ENCODE results near the gene IGDCC3. TPM values are rescaled to one million over a fixed set of nuclear protein-coding genes. Genes with fewer than 3 reads are reported as not detected.
A peak's percentile ranks its signal among the peaks of the same experiment; 100 is the strongest.
"Not testable (repeated sequence)": the region's sequence is repeated elsewhere in the genome, so short reads cannot be mapped to it uniquely, and the experiment has no call there.

The IGDCC3 gene
- total RNA-seq, 1 experiment from 2014 or later, result not detected

DNA sequence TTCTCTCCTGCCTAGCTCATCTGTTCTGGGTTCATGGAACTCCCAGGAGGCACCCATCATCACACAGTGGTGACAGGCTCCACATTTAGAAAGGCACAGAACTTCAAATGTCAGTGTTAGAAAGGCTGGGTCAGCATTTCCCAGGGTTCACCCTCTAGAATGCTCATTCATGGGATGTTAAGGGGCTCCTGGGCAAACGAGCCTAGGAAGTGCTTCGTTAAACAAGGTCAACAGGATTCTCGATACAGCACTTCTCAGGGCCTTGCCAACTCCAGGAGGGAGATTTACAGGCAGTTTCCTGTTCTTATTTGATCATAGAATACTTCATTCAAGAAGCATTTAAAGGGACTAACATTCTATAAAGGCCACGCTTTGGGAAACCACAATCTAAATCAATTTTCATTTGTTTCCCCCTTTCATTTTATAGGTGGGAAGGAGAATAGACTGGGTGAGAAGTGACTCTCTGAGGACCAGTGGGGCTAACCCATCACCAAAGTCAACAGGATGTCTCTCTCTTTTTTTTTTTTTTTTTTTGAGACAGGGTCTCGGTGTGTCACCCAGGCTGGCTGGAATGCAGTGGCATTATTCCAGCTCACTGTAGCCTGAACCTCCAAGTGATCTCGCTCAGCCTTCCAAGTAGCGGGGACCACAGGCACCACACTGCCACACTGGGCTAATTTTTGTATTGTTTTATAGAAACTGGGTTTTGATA is 30.7 kb upstream of the IGDCC3 start:
- DNase-seq (ENCODE audit: extremely low read depth, low read depth), result no peak

DNA sequence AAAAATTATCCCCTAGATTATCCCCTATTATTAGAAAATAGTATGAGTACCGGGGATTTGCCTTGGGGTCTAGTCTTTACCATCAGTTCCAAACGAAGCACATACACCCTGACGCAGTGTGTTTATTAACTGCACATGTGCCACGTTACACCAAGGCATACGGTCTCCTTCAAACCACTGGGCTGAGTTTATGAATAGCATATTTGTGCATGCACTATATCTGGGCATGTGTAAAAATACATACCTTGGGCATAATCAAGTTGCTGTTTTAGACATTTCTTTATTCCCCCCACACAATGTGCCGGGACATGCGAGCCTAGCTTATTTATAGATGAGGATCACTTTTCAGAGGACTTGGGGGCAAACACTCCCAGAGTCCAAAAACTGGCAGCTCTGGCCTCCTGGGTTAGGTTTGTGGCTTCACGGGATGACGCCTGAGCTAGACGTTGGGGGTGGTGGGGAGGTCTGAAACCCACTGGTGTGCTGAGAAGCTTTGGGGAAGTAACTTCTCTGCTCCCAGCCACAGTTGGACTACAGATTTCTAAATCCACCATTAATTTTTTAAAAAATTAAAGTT is 28.7 kb upstream of the IGDCC3 start:
- no peak for DNase-seq (ENCODE audit: extremely low read depth, low read depth)

DNA sequence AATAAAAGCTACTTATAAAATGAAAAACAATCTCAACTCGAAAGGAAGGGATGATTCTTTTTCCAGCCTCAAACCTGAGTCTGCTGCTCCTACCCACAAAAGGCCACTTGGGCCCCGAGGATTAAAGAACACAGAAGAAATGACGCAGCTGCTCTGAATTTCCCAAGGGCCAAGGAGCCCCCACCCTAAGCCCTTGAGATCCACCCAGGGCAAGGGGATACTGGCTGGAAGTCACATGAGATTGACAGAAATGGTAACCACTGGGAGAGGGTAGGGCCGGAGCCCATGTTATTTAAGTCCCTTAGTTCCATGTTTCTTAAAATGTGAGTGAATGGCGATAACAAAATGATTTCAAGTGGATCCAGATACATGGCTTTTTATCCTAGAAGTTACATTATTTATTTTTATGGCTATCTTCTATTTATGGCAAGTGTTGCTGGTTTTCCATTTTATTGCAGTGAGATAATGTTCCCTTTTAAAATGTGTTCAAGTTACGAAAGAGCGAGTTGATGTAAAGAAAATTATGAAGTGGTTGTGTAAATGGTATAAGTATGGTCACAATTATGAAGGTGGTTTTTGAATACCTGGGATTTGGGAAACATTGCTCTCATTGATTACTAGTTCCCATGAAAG is 28.1 kb upstream of the IGDCC3 start:
- no peak for DNase-seq (ENCODE audit: extremely low read depth, low read depth)

DNA sequence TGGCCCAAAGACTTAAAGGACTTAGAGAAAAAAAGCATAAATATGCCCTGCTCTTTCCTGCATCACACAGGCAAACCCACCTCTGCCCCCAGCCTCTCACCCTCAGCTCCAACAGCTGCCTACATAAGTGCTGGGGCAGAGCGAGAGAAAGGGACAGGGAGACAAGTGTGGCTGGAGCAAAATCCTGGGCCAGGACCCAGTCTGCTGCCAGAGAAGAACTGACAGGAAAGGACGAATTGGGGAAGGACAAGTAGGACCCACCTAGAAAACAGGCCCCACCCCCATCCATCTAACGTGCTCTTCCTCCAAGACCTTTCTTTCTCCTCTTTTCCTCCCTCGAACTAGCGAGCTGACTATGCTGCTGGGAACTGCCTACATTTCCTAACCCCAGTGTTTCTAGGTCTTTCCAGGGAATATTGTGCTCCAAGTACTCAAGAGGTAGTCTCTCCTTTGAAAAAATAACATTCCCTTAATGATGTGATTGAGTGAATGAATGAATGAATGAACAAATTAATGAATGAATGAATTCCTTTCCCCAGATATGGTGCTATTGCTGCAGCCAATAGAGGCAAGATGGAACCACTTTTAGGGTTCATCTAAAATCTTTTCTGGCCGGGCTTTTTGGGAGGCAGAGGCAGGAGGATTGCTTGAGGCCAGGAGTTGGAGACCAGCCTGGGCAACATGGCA is 26.5 kb upstream of the IGDCC3 start:
- no peak for DNase-seq (ENCODE audit: extremely low read depth, low read depth)

DNA sequence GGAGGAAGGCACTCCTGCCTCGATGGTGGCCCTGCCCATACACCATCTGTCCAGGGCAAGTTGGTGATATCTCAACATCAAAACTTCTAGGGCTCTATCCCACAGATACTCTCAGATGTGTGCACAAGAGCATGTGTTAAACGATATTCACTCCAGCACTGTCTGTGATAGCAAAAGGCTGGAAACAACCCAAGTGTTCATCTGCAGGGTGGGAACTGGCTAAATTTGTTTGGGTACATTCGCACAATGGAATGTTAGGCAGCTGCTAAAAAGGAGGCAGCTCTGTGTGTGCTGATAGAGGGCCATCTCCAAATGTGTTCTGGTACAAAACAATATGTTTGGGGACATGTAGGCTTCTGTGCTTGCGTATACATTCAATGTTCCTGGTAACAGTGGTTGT is 25.2 kb upstream of the IGDCC3 start:
- DNase-seq (ENCODE audit: extremely low read depth, low read depth), result no peak

DNA sequence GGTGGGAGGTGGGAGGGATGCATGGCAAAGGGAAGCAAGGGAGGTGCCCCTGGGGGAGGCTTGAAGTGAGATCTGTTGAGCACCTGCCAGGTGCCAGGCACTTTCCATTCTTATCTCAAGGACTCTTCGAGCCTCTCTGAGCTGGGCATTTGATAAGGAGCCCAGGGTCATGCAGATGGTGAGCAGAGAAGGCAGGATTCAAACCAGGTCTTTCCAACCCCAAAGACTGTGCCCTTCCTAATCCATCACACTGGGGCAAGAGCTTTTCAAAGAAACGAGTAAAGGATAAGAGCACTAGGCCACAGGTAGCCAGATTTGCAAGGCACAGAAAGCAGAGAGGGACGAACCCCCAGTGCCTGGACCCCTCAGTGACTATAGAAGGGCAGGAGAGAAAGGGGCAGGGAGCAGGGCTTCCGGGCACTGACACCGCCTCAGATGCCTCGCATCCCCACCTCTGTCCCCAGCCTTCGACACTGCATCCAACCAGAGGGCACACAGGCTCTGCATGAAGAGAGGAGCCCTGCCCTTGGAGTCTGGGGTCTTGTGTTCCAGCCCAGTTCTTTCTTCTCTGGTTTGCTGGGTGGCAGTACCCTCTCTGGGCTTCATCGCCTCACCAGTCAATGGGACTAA is 23.9 kb upstream of the IGDCC3 start:
- no peak for DNase-seq (ENCODE audit: extremely low read depth, low read depth)

DNA sequence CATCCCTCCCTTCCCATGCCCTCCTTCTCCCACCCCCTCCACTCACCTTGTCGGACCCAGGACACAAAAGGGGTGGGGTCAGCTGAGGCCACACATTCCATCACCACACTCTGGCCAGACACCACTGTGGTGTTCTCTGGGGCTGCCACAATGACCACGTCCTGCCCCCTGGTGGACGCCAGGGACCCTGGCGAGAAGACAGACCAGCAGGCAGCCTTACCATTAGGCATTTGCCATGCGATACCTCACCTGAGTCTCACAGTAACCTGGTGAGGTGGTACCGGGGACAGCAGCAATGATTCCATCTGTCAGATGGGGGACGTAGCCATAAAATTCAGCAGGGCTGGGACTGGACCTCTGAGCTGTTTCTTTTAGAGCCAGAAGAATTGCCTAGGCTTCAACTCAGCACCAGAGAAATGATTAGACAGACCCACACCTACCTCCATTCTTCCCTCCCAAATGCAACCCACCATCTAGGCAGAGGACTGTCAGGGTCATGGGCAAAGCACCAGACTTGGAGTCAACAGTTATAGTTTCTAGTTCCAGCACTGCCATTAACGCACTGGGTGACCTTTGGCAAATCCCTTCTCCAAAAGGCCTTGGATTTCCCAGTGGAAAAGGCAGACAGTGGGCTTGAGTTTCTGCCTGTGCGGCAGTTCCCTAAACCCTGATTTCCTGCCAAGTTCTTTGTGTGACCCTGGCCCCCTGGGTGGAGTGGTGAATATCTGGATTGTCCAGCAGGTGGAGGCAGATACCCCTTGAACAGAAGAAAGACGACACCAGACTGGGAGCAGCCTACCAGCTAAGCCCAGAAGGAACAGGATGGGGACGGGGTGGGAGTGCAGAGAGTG is 23.2 kb upstream of the IGDCC3 start:
- peak; percentile 61 for DNase-seq (ENCODE audit: extremely low read depth, low read depth)

DNA sequence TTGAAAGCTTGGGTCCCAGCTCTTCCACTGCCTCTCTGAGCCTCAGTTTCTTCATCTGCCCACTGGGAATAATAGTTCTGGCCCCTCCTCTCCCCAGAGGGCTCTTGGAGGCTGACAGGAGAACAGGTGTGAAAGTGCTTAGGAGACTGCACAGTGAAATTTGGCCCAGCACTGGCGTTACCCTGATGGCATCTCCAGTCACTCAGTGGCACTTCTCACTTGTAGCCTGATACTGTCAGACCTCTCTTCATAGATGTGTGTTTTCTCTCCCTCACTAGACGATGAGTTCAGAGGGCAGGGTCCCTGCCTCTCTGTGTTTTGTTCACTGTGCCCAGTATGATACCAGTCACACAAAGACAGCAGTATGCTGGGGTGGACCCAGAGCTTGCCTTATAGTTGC is 22.2 kb upstream of the IGDCC3 start:
- no peak for DNase-seq (ENCODE audit: extremely low read depth, low read depth)

DNA sequence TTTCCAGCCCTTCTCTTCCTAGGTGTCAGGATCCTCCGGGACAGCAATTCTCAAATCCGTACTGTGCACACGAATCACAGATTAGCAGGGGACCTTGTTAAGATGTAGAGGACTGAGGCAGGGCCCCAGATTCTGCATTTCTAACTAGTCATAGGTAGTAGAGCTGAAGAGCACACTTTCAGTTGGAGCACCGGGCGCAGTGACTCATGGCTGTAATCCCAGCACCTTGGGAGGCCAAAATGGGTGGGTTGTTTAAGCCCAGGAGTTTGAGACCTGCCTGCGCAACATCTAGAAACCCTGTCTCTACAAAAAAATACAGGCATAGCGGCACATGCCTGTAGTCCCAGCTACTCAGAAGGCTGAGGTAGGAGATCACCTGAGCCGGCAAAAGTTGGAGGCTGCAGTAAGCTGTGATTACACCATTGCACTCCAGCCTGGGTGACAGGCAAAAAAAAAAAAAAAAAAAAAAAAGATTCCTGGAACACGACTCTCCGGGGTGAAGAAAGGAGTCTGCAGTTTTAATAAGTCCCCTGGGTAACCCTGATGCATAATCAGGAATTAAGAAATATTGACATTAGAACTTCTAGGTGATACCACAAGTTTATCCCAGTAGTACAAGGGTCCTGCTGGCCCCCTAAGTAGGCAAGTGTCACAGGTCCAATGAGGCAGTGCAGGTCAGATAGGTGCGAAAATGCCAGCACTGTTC is 21.4 kb upstream of the IGDCC3 start:
- no peak for DNase-seq (ENCODE audit: extremely low read depth, low read depth)

DNA sequence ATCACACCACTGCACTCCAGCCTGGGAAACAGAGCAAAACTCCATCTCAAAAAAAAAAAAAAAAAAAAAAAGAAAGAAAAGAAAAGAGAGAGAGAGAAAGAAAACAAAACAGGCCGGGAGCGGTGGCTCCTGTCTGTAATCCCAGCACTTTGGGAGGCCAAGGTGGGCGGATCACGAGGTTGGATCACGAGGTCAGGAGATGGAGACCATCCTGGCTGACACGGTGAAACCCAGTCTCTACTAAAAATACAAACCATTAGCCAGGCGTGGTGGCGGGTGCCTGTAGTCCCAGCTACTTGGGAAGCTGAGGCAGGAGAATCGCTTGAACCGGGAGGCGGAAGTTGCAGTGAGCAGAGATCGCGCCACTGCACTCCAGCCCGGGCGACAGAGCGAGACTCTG is 20.7 kb upstream of the IGDCC3 start:
- DNase-seq (ENCODE audit: extremely low read depth, low read depth), result not testable (repeated sequence)

DNA sequence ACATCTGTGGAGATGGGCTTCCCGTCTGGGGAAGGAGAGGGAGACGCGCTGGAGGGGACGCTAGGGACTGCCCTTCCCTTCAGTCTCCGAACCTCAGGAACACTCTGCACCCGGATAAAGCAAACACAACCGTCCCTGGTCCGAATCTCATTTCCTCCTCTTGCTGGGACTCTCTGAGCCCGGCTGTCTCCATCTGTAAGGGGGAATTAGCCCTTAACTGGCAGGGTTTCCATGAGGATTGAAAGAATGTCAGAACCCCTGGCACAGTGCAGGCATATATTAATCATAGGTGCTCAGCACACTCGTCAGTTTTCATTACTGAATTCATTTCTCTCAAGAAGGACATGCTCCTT is 19.1 kb upstream of the IGDCC3 start:
- no peak for DNase-seq (ENCODE audit: extremely low read depth, low read depth)

DNA sequence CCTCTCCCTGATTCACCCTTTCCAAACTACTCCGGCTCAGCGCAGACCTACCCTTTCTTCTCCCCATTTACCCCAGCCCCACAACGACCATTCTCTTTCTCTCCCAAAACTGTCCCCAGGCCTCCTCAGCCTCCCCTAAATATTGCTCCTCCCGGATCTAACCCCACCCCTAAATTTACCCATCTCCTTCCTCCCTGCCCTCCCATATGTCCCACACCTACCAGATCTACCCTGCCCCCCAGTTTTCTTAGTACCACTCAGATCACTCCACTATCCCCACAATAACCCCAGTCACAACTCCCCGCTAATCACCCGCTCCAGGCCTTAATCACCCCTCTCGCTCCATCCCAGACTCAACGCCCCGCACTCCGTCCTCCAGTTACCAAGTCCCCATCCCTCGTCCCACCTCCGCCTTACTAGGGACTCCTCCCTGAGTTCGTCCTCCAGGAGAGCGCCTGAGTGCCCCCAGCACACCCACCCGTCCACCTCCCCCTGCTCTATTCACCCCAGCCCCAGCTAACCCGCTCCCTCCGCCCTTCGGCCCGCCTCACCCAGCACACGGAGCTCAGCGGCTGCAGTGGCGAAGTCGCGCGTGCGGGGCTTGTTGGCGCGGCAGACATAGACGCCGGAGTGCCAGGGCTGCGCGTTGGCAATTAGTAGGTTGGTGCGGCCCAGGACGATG is 18.6 kb upstream of the IGDCC3 start:
- DNase-seq (ENCODE audit: extremely low read depth, low read depth), result no peak

DNA sequence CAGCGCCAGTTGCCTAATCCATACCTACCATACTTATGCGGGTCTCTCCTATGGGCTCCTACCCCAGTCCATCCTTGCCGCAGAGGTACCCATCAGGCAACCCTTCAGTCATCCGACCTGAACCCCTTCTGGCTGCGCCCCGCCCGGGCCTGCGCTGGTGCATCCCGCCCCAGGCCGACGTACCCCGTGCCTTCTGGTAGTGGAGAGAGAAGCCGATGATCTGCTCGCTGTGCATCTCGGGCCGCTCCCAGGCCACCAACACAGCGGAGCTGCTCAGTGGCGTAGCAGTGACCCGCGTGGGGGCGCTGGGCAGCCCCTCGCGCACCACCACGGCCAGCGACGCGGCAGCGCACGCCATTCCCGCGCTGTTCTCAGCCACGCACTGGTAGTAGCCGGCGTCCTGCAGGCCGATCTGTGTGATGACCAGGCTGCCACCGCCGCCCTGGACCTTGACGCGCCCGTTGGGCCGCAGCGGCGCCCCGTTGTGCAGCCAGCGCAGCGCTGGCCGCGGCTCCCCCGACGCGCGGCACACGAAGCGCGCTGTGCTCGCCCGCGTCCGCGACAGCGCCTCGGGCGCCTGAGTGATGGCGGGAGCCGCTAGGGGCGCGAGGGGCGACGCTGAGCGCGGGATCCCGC is 17.9 kb upstream of the IGDCC3 start:
- DNase-seq (ENCODE audit: extremely low read depth, low read depth), result no peak

DNA sequence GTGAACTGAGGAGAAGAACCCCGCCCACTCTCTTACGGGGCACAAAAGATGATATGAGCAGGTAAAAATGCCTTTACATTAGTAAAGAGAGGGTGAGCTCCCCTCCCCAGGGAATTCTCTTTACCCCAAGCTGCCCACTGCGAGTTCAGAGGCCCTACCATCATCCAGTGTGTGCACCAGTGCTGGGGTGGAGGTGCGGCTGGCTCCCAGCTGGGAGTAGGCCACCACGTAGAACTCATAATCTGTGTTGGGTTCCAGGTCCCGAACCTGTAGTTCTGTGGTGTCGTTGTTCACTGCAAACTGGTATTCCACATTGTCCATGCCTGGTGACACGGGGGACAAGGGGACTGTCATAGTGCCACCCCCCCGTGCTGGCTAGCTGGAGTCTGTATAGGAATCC is 17.1 kb upstream of the IGDCC3 start:
- no peak for DNase-seq (ENCODE audit: extremely low read depth, low read depth)

DNA sequence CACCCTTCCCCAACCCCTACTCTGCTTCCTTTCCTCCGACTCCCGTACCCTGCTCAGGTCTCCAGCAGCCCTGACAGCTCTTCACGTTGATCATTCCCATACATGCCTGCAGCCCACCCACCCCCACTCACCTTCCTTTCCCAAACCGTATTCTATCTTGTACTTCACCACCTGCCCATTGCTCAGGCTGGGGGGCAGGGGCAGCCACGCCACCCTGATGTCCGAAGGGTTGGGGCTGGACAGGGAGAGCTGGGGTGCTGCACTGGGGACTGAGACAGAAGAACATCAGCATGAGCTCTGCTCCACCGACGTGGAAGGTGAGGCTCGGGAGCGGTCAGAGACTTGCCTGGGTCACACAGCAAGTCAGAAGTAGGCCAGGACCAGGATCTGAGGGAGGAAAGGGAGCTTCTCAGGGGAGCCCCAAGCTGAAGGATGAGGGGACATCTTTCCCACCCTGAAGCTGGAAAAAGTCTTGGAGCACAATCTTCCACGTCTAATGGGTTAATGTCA is 16.5 kb upstream of the IGDCC3 start:
- DNase-seq (ENCODE audit: extremely low read depth, low read depth), result no peak

DNA sequence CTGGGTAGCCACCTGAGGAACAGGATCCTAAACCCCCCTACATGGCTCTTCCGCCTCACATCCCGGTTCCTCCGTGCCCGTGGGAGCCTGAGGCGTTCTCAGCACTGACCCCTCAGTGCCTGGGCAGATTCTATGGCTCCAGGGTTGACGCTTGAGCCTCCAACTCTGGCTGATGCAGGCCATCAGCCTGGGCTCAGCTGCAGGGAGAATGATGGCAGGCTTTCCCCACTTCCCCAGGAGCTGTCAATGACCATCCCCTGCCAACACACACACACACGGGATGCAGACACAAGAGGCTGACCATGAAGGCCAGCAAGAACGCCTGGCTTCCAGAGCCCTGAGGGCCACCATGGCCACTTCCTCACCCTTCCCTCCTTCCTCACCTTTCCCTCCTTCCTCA is 15.8 kb upstream of the IGDCC3 start:
- DNase-seq (ENCODE audit: extremely low read depth, low read depth), result no peak

DNA sequence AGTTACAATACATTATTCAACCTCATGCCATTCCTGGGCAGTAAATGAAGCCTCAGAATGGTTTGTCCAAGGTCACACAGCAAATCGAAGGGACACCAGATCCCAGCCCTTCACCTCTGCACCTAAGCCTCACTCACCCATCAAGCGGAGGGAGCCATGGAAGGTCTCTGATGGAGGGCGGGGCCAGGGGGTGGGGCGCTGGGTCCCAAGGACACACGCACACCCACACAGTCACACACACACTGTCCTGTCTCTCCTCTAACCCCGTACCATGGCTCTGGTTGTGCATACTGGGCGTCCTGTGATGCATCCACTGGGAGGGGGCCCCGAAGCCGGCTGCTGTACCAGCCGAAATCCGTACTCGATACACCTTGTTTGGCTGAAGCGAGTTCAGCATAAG is 15.3 kb upstream of the IGDCC3 start:
- DNase-seq (ENCODE audit: extremely low read depth, low read depth), result no peak

DNA sequence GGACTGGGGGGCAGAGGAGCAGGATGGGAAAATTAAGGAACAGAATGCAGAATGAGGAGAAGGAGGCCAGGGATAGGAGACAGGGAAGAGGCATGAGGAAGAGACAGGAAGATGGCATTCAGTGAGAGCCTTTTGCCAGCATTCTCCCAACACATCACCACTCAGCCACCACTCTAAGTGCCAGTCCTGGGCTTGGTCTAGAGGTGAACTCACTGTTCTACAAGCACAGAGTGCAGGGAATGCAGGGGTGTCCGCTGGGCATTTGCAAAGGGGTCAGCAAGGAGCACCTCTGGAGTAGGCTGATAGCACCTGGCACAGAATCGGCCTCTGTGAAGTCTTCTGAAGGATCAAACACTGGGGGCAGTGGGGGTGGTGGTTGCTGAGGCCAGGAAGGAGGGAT is 14.6 kb upstream of the IGDCC3 start:
- DNase-seq (ENCODE audit: extremely low read depth, low read depth), result no peak

DNA sequence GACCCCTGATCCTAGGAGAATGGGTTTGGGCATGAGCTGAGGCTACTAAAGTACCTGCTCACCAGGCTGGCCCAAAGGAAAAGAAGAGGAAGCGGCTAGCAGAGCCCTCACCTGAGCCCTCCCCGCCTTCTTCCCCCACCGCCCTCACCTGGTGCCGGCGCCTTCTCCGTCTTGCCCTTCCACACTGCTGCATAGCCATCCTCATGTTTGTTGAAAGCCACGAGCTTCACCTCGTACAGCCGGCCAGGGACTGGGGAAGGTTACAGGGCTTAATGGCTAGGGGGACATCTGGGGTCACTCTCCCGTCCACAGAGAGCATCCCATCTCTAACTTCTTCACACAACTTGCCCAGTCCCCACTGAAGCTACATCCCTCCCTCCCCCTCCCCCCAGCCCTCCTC is 13.9 kb upstream of the IGDCC3 start:
- no peak for DNase-seq (ENCODE audit: extremely low read depth, low read depth)

Data from NCI-H460 (cell line).